ENCODE measurements around the gene DNAJC30.

DNAJC30 gene

GRCh38 chr7:73633844-73634243 is 49.4 kb downstream of the DNAJC30 start:
- DNase-seq (ENCODE audit: low read depth) = no peak
- no peak for TF ChIP-seq CTCF (IDR thresholded peaks at IDR 0.05; ENCODE audit: low read length, missing control alignments)

GRCh38 chr7:73633323-73633722 is 49.9 kb downstream of the DNAJC30 start:
- DNase-seq (ENCODE audit: low read depth) = no peak
- TF ChIP-seq CTCF (IDR thresholded peaks at IDR 0.05; ENCODE audit: low read length, missing control alignments) = no peak

More at GRCh38 chr7:73633844-73634243, 49.4 kb downstream of the DNAJC30 start:
- no peak overlapping the region for H3K4me3 ChIP-seq (replicated peaks; ENCODE audit: low read depth, low read length)

GRCh38 chr7:73631558-73631957 is 51.7 kb downstream of the DNAJC30 start:
- no peak overlapping the region for H3K4me3 ChIP-seq (replicated peaks; ENCODE audit: low read depth, low read length)
- TF ChIP-seq CTCF (IDR thresholded peaks at IDR 0.05; ENCODE audit: low read length, missing control alignments) = no peak
- no peak for DNase-seq (ENCODE audit: low read depth)

More at GRCh38 chr7:73633323-73633722, 49.9 kb downstream of the DNAJC30 start:
- H3K4me3 ChIP-seq (replicated peaks; ENCODE audit: low read depth, low read length) = no peak overlapping the region

All from fibroblast of pulmonary artery (primary cell).